ENCODE results near the gene VDR.
A peak's percentile ranks its signal among the peaks of the same experiment; 100 is the strongest.
"Not testable (repeated sequence)": the region's sequence is repeated elsewhere in the genome, so short reads cannot be mapped to it uniquely, and the experiment has no call there.

The VDR gene

DNA sequence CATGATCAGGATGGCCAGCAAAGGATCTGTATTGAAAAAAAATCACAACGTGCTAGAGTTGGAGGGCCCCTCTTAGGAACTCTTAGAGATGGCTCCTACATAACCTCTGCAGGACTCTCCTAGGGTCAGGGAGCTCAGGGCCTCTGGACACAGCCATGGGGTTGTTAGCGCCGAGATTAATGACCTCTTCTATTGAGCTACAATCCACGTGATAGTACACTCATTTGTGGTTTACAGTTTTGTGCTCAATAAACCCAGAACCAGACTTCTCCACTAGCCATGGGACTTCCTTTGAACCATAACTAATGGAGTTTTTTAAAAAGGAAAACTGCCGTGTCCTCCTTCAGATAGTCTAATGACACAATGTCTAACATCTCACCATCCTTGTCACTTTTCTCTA, 55.5 kb downstream of the VDR start:
- DNase-seq (ENCODE audit: low read depth in 2 of 2) = no peak

DNA sequence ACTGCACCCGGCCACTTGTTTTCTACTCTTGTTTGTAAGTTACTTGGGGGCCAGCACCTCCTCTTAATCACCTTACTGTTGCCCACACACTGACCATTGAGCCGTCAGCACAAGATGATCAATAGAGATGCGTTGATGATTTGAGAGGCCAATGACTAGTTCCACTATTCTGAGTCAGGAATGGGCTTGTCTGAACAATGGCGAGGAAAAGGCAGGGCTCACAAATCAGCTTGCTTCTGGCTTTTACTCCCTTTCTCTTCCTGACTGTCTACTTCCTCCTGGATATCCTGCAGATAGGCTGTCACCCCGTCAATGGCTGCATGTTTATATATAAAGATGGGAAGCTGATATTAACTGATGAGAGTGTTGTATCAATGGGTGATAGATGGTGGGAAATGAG, 55.9 kb downstream of the VDR start:
- no peak for DNase-seq (ENCODE audit: low read depth in 2 of 2)

DNA sequence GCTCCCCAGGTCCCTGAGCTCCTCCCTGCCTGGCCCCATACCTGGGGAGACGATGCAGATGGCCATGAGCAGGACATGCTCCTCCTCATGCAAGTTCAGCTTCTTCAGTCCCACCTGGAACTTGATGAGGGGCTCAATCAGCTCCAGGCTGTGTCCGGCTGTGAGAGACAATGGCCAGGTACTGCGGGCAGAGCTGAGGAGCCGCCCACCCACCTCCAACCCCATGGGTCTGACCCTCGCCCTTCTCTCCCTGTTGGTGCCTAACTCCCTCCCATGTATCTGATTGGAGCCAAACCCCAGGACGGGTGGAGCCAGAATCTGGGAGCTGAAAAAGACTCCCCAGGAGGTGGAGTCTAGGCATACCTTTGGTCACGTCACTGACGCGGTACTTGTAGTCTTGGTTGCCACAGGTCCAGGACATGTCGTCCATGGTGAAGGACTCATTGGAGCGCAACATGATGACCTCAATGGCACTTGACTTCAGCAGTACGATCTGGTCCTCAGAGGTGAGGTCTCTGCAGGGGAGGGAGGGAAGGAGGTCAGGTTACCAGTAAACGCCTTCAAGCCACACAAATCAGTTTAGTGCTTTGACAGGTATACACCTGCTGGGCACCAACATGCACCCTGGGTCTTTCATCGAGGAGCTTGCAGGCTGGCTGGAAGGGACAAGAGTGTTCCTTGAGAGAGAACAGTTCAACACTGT, 58.3 kb downstream of the VDR start:
- DNase-seq (ENCODE audit: low read depth in 2 of 2) = no peak

DNA sequence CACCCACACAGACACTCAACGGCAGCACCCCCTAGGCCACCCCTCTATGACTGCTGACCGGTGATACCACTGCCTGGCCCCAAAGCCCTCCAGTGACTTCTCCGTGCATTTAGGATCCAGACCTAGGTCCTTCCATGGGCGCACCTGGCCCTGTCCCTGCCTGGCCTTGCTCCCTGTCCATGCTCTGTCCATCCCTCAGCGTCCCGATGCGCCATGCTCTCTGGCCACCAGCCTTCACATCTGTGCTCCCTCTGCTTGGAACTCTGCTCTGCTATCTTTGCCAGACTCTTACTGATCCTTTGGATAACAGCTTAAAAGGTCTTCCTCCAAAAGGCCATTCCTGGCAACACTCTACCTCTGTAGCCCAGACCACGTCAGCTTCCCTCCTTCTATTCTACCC, 59.7 kb downstream of the VDR start:
- no peak for DNase-seq (ENCODE audit: low read depth in 2 of 2)

DNA sequence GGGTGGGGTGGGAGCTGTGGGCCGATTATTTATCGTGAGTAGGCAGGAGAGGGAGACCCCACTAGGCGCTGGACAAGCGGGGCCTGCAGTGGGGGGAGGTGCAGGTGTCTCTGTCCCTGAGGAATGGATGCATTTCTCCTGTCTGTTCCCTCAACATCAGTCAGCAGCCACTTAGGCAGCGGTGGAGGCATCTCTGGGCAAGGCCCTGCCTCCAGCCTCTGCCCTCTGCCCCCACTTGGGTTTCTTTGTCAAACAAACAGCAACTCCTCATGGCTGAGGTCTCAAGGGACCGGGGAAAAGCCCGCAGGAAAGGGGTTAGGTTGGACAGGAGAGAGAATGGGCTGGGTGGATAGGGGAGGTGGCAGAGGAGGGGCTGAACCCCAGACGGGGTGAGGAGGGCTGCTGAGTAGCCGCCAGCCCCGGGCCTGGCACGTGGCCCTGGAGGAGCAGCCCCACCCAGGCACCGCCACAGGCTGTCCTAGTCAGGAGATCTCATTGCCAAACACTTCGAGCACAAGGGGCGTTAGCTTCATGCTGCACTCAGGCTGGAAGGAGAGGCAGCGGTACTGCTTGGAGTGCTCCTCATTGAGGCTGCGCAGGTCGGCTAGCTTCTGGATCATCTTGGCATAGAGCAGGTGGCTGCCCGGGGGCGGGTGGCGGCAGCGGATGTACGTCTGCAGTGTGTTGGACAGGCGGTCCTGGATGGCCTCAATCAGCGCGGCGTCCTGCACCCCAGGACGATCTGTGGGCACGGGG, 60.4 kb downstream of the VDR start:
- no peak for DNase-seq (ENCODE audit: low read depth in 2 of 2)

DNA sequence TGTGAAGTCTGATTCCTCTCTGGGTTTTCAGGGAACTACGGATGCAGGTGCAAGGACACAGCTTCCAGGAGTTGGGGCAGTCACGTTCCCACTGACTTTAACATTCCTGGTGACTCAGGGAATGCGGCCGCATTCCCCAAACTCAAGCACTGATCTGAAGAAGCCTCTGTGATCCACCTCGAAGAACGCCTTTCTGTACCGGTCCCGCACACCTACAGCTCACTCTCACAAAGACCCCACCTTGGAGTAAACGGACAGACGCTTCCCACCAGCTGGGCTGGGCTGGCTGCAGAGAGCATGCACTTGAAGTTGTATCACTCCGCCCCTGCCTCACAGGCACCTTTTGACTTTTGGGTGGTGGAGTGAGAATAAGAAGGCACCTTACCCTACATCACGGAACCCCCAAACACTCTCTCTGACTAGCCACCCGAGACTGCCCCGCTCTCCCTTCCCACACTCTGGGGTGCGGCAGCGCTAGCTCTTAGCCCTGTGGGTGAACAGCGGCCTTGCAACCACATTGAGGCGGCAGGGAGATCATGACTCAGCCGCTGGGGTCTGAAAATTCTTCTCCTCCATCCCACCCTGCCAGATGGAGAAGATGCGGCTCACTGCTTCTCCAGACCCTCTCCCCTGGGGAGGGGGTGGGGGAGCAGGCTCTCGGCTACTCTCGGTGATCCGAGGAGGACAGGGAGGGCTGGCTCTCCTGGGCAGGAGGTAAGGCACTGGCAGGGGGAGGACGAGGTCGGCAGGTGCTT, 61.4 kb downstream of the VDR start:
- DNase-seq (ENCODE audit: low read depth in 2 of 2) = no peak

DNA sequence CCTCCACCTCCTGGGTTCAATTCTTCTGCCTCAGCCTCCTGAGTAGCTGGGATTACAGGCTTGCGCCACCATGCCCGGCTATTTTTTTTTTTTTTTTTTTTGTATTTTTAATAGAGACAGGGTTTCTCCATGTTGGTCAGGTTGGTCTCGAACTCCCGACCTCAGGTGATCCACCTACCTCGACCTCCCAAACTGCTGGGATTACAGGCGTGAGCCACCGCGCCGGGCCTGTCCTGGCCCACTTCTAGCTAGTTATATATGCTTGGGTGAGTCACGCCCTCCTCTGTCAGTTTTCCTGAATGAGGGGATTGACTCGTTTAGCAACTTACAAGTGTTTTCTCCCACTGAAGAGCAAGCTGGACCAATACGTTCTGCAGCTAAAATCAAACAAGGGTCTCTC, 62.3 kb downstream of the VDR start:
- DNase-seq (ENCODE audit: low read depth in 2 of 2) = not testable (repeated sequence)

DNA sequence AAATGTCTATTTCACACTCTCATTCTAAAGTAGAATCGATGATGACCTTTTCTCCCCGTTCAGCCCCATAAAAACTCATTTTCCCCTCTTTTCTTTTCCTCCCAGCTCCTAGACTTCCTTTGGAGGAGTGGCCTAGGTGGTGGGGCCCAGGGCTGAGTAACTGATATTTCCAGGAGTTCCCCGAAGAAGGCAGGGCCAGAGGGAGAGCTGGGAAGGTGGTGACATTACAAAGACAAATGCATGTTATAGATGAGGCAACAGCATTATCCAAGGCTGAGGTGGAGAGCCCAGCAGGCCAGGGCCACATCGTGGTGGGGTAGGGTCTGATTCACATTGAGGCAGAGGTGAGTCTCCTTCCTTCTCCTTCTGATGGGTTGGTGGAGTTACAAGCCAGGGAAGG, 62.9 kb downstream of the VDR start:
- DNase-seq (ENCODE audit: low read depth in 2 of 2) = no peak

DNA sequence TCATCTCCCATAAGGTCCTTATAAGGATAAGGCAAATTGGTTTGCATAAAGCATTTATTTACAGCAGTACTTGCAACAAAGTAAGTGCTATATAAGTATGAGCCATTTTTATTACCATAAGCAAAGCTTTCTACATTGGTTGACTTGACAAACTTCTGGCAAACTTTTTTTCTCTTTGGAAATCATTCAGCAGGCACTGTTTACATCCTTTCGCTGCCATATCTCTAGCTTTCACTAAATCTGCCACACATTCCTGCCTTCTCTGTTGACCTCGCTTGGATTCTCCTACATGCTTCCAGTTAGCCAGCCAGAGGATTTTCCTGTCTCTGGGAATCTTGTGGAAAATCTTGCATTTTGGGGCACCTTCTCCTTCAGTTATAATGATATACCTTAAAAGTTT, 63.3 kb downstream of the VDR start:
- DNase-seq (ENCODE audit: low read depth in 2 of 2) = no peak

DNA sequence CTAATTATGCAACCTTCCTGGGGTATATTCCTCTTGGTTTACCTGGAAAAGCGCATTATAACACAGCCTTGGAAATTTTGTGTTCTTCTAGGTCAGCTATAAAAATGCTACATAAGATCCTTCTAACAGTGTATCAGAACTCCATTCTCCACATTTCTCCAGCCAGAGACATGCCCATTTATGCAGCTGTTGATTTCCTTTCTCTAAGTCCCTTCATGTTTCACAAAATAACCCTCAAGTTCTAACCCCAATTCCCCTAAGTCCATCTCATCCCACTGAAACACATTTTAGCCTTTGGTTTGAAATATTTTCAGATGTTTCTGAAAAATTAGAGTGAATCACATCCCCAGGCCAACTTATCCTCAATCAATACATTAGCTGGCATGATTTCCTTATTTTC, 64.2 kb downstream of the VDR start:
- DNase-seq (ENCODE audit: low read depth in 2 of 2) = no peak

DNA sequence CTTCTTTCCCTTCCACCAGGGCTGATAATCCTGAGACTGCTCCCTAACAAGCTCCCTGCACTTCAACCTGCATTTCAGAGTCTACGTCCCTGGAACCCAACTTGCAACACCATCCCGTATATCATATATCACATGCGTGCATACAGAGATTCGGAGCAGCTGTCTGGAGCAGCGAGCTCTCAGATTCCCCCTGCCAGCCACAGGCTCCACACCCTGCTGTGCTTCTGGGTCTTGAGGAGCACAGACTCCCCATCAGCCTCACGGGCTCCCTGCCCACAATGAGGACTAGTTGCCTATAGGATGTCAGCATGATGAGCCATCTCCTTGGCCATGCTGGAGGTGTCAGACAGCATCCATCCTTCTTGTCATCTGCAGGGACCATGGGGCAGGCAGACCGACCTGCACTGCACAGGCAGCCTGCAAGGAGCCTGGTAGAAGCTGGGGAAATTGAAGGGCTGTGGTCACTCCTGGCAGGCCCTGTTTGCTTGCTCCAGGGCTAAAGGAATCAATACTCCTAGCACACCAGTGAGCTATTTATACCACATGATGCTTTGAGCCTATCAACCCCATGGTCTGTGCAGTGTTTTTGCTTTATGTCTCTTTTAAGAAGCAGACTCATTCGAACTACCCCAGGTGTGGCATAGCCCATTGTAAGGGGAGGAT, 65.4 kb downstream of the VDR start:
- no peak for DNase-seq (ENCODE audit: low read depth in 2 of 2)

DNA sequence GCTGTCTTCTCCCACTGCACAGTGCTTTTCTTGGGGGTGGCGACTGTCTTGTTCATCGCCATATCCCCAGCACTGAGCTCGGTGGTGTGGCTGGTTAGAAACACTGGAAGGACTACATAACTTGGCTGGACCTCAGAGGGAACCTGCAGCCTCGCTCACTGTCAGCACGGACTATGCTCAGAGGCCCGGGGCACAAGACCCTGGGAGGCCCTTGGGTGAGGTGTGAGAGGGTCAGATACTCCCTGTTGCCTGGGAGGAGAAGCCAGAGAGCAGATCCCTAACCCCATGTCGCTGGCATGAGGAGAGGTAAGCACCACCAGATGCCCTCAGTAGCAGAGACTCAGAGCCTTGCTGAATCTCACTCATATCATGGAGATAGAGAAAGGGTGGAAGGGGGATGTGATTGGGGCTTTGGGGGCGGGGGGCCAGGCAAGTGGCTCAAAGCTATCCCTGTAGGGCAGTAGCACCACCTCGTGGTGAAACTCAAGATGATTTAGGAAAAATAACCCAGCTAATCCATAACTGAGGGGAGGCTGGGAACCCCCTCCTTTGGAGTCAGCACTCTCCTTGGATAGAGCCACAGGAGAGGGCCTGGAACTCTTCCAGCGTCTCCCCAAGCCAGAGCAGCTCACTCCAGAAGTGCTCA, 66.4 kb downstream of the VDR start:
- DNase-seq (ENCODE audit: low read depth in 2 of 2) = no peak

DNA sequence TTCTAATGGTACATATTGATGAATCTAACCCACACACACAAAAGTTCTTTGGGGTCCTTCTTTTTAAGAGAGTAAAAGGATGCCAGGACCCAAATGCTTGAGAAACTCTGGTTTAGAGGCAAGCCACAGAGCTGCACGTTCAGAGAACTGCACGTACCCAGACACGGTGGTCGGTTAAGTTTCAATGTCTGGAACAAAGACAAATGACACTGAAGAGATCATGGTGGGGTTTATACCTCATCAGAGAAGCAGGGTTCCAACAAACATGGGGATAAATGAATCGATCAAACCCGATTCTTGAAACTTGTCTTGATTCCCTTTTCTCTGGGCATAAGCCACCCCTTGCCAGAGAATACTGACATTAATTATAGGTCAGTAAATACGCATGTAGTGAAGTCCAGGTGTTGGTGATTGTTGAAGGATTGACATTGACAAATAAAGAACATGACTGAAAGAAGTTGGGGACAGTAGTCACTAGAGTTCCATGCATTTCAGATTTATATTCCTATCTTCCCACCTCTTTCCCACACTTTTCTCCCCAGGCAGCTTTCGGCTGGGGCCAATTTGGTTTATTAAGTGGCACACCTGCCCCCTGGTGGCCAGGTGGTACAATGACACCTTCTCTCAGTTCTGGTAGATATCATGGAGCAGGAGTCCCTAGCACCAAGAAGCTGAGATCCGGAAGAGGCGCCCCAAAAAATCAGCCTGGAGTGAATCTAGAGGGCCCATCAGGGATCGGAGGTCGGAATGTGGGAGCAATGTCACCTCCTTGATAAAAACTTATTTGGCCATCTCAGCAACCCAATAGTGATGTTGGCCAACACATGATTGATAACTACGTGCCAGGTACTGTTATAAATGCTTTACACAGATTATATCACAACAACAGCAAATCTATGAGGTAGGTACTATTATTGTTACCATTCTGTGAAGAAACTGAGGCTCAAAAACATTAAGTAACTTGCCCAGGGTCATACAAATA, 67.3 kb downstream of the VDR start:
- DNase-seq (ENCODE audit: low read depth in 2 of 2) = peak in 1 of 2 donors; percentile 62

DNA sequence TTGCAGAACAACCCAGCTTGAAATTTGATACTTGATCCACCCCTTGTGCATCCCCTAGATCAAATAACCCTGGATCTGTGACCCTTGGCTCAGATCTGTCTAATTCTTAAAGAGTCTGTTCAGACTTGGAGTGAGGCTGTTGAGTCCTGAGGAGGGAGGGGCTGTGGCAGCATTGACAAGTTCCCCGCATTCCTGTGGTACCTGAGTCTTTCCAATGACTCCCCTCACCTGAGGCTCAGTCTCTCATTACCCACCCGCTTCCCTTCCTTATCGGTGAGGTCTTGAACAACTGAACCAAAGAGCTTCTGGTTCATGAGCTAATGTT, 69.0 kb downstream of the VDR start:
- no peak for DNase-seq (ENCODE audit: low read depth in 2 of 2)

DNA sequence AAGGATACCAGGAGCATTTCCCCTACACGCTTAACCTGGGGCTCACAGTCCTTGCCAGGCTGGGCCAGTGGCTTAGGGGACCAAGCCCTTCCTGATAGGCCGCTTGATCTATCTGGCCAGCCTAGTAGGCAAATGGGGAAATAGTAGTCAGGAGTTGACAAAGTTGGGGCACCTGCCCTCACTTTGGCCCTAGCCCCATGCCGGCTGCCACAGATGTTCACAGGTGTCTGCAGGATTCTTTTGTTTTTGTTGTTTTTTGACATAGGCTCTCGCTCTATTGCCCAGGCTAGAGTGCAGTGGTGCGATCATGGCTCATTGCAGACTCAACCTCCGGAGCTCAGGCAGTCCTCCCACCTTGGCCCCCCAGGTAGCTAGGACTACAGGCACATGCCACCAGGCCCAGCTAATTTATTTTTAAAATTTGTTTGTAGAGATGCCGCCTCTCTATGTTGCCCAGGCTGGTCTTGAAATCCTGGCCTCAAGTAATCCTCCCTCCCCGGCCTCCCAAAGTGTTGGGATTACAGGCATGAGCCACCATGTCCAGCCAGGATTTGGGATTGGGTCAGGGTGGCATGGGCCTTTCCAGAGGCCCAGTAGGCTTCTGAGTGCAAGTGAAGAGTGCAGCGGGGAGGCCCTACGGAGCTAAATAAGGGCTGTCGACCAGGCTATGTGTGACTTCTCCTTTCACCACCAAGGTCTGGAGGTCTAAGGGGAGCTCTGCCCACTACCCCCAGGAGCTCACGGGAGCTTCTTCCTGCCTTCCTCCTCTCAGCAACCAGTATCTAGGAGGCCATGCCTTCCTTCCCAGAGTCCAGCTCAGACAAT, 69.6 kb downstream of the VDR start:
- no peak for DNase-seq (ENCODE audit: low read depth in 2 of 2)

DNA sequence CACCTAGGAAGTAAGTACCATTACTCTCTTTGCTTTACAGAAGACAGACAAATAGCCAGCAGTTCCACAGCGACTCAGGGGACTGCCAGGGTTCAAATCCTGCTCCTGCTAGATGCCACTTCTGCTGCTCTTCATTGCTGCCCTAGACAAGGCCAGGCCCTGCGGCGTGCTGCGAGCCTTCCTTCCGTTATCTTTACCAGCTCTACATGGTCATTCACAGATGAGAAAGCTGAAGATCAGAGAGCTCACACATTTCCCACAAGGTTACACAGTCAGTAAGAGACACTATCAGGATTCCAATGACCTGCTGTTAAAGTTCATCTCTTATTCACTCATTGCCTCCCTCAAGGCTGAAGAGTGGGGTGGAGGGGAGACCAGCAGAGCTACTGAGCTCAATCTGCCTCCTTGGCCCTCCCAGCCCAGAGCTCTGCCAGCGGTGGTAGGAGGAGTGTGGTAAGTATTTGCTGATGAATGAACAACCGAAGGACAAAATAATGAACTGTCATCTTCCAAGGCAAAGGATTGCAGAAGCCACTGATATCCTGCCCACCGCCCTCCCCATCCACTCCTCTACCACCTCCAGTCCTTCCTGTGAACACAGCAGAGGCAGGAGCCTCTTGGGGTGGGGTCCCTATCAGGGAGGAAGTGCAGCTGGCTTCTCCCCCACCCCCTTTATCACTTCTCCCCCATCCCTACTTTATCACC, 70.4 kb downstream of the VDR start:
- no peak for DNase-seq (ENCODE audit: low read depth in 2 of 2)

DNA sequence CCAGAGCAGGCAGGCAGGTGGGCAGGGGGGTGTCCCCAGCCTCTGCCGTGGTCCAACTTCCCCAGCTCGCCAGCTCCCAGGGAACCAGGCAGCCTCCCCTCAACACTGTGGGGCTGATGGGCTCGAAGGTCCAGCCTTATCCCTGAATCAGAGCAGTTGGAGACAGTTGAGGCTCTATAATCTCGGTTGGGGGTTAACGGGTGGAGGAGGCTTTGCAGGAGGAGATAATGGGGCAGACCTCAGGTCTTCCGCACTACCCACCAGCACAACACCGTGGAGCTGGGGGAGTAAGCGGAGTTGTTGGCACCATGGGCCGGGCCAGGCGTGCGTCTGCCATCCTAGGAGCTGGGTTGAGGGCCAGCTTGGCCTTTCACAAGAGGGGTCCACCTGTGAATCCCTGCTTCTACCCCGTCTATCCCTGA, 71.2 kb downstream of the VDR start:
- DNase-seq (ENCODE audit: low read depth in 2 of 2) = no peak

DNA sequence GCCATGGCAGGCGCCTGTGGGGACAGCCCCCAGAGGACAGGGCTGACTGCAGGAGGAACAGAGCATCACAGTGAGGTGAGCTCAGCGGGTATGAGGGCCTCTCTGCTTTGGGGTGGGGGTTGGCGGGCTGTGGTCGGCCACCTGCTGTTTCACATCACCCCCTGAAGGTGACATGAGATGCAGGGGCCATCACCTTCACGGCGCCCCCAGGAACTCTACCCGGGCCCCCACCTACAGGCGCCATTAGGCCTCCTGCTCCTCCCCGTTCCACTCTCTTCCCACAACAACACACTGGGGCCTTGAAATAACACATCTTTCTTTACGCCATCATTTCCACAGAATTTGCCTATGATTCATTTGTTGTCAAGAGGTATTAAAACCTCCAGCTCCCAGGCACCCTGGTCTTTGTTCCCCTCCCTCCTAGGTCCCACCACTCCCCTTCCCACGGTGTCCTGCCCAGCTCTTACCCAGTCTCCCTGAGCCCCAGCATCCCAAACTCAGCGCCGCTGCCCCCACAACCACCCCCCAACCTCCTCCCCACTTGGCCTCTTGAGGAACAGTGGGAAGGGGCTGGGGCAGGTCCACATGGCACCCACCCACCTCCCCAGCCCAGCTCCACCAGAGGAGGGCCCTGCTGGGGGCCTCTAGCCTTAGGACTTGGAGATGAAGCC, 72.4 kb downstream of the VDR start:
- DNase-seq (ENCODE audit: low read depth in 2 of 2) = peak; percentile 60 to 72

DNA sequence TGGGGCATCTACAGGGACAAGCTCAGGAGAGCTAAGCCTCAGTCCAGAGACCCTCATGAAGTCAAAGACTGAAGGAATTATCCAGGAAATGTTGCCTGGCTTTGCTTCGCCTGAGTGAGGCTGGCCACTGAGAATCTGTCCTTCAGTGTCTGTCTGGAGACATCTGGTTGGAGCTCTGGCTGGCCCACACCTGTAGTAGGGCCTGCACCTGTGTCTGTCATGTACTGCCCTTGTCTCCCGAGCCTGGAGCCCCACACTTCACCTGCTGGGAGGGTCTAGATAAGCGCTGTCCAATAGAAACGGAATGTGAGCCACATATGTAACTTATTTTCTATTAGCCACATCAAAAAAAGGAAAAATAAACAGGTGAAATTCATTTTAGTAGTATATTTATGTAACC, 75.2 kb downstream of the VDR start:
- DNase-seq (ENCODE audit: low read depth in 2 of 2) = no peak
